ENCODE data around the gene SUPT6H. TPM values are rescaled to one million over a fixed set of nuclear protein-coding genes. Genes with fewer than 3 reads are reported as not detected.
A peak's percentile ranks its signal among the peaks of the same experiment; 100 is the strongest.

Gene SUPT6H
- total and polyA plus RNA-seq, 9 of the 15 experiments (the other 6 are each of a cell fraction or from before 2014, with no cell fraction given) = 1.7 to 77.7 (median 49.2) TPM

- TF ChIP-seq, protein P1, sequence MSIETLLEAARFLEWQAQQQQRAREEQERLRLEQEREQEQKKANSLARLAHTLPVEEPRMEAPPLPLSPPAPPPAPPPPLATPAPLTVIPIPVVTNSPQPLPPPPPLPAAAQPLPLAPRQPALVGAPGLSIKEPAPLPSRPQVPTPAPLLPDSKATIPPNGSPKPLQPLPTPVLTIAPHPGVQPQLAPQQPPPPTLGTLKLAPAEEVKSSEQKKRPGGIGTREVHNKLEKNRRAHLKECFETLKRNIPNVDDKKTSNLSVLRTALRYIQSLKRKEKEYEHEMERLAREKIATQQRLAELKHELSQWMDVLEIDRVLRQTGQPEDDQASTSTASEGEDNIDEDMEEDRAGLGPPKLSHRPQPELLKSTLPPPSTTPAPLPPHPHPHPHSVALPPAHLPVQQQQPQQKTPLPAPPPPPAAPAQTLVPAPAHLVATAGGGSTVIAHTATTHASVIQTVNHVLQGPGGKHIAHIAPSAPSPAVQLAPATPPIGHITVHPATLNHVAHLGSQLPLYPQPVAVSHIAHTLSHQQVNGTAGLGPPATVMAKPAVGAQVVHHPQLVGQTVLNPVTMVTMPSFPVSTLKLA (conservative IDR thresholded peaks at IDR 0.05) = peak in 1 of 2 experiments; percentile 41; a peak in 1 of 4 replicates
- TF ChIP-seq PML (IDR thresholded peaks at IDR 0.05; ENCODE audit: low read length) = peak; percentile 31; the same call in 1 of the 2 replicates
- TF ChIP-seq ZBTB2 (IDR thresholded peaks at IDR 0.05) = peak; percentile 25; the same call in 1 of the 2 replicates
- TF ChIP-seq DDX20 (tag; IDR thresholded peaks at IDR 0.05; ENCODE audit: low read depth) = no peak
- TF ChIP-seq NCOA1 (IDR thresholded peaks at IDR 0.05; ENCODE audit: low read depth) = 0 out of 2 replicates have a peak, but pooled peaks have one; percentile 47
- no peak for TF ChIP-seq TCFL5 (CRISPR knock-in tag; conservative IDR thresholded peaks at IDR 0.05)
- TF ChIP-seq ZEB2 (IDR thresholded peaks at IDR 0.05) = no peak
- peak; percentile 29; the same call in 1 of the 2 replicates for TF ChIP-seq CREB3L1 (IDR thresholded peaks at IDR 0.05; ENCODE audit: borderline replicate concordance, low read depth)
- TF ChIP-seq ARID1B (IDR thresholded peaks at IDR 0.05) = peak; percentile 84
- peak; percentile 56 for TF ChIP-seq EP400 (IDR thresholded peaks at IDR 0.05)
- TF ChIP-seq RB1 (IDR thresholded peaks at IDR 0.05; ENCODE audit: low read depth) = peak; percentile 40; the same call in 1 of the 2 replicates
- 0 out of 2 replicates have a peak, but pooled peaks have one; percentile 67 for TF ChIP-seq CBX5 (IDR thresholded peaks at IDR 0.05; ENCODE audit: borderline replicate concordance, low read depth)
- TF ChIP-seq PTBP1 (IDR thresholded peaks at IDR 0.05; ENCODE audit: low read depth, low read length) = no peak
- no peak for TF ChIP-seq CHCHD3 (CRISPR knock-in tag; IDR thresholded peaks at IDR 0.05)
- no peak for TF ChIP-seq POLR3A (IDR thresholded peaks at IDR 0.05; ENCODE audit: borderline replicate concordance, extremely low read depth, insufficient read depth, insufficient read length)
- TF ChIP-seq, protein P2, sequence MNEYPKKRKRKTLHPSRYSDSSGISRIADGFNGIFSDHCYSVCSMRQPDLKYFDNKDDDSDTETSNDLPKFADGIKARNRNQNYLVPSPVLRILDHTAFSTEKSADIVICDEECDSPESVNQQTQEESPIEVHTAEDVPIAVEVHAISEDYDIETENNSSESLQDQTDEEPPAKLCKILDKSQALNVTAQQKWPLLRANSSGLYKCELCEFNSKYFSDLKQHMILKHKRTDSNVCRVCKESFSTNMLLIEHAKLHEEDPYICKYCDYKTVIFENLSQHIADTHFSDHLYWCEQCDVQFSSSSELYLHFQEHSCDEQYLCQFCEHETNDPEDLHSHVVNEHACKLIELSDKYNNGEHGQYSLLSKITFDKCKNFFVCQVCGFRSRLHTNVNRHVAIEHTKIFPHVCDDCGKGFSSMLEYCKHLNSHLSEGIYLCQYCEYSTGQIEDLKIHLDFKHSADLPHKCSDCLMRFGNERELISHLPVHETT (CRISPR knock-in tag; conservative IDR thresholded peaks at IDR 0.05 in 1 of 2, IDR thresholded peaks at IDR 0.05 in 1 of 2) = 0 out of 4 replicates have a peak, but pooled peaks of 1 of the 2 experiments have one; percentile 19
- peak; percentile 97 for TF ChIP-seq ZNF316 (IDR thresholded peaks at IDR 0.05)
- TF ChIP-seq MXI1 (IDR thresholded peaks at IDR 0.05; ENCODE audit: low read depth, low read length) = no peak
- TF ChIP-seq TRIM24 (IDR thresholded peaks at IDR 0.05) = peak; percentile 64 to 91
- no peak for TF ChIP-seq EWSR1 (IDR thresholded peaks at IDR 0.05; ENCODE audit: borderline replicate concordance, low read depth, partially characterized antibody)
- peak in 1 of 2 experiments; percentile 82; a peak in 2 of 4 replicates for TF ChIP-seq RCOR1 (IDR thresholded peaks at IDR 0.05; ENCODE audit: borderline replicate concordance in 1 of 2, low read depth in 2 of 2, low read length in 2 of 2)
- TF ChIP-seq BACH1 (tag; IDR thresholded peaks at IDR 0.05) = peak; percentile 89
- TF ChIP-seq GTF2F1 (IDR thresholded peaks at IDR 0.05; ENCODE audit: low read depth, low read length) = no peak
These were observed 73.3 kb downstream of the SUPT6H start (continued) for GRCh38 chr17:28735242-28735722.

Data from K562 (cell line).